Activated T-cell treated with anti-CD3 and anti-CD28 coated beads for 48 hours (primary cell): ENCODE measurements around the gene CCR7.
"Not testable (repeated sequence)": the region's sequence is repeated elsewhere in the genome, so short reads cannot be mapped to it uniquely, and the experiment has no call there.

Source experiments
- DNase-seq: peaks from one replicate; pipeline ENCODE4 v3.0.0-alpha.2; 2020; ENCODE audit warnings: low read depth

CCR7 gene

GRCh38 chr17:40551091-40551878 is 14.0 kb downstream of the CCR7 start:
- no peak for DNase-seq

GRCh38 chr17:40550608-40551007 is 14.7 kb downstream of the CCR7 start:
- no peak for DNase-seq

GRCh38 chr17:40548982-40549685 is 16.1 kb downstream of the CCR7 start:
- DNase-seq = no peak

- no peak for DNase-seq
Observed at GRCh38 chr17:40548491-40548981, 16.7 kb downstream of the CCR7 start.

- no peak for DNase-seq
Observed at GRCh38 chr17:40547785-40548478, 17.3 kb downstream of the CCR7 start.

GRCh38 chr17:40547079-40547784 is 18.0 kb downstream of the CCR7 start:
- DNase-seq = no peak

- not testable (repeated sequence) for DNase-seq
Observed at GRCh38 chr17:40546497-40546896, 18.8 kb downstream of the CCR7 start.

GRCh38 chr17:40545660-40546059 is 19.6 kb downstream of the CCR7 start:
- DNase-seq = no peak

- DNase-seq = peak; percentile 65
Observed at GRCh38 chr17:40542558-40543411, 22.5 kb downstream of the CCR7 start.

GRCh38 chr17:40541873-40542557 is 23.3 kb downstream of the CCR7 start:
- no peak for DNase-seq

- peak; percentile 73 for DNase-seq
Observed at GRCh38 chr17:40541060-40541872, 24.0 kb downstream of the CCR7 start.

GRCh38 chr17:40540448-40540847 is 24.8 kb downstream of the CCR7 start:
- DNase-seq = peak; percentile 67

GRCh38 chr17:40539711-40540411 is 25.4 kb downstream of the CCR7 start:
- no peak for DNase-seq

GRCh38 chr17:40538936-40539705 is 26.2 kb downstream of the CCR7 start:
- no peak for DNase-seq

GRCh38 chr17:40538019-40538935 is 27.0 kb downstream of the CCR7 start:
- DNase-seq = no peak

GRCh38 chr17:40536295-40537171 is 28.7 kb downstream of the CCR7 start:
- DNase-seq = no peak
